ENCODE data around the gene LUZP1.

The LUZP1 gene

DNA sequence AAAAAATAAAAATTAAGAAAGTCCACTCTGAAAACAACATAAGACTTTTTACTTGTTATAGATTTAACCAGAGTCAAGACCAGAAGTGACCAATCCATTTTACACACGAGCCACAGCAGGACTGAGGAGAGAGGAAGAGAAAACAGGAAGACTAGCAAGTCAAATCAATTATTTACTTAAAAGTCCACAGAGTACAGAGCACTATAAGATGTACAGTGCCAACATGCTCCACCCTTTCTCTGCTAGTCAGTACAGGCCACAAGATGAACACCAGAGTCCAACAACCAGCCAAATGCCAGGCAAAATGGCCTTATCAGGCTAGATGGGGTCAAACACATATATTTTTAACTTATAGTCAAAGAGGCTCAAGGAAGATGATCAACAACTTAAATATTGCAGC is 19.5 kb downstream of the LUZP1 start:
- peak overlapping the region; percentile 77 for H3K27ac ChIP-seq
- no peak for DNase-seq (ENCODE audit: low spot score)
- POLR2A ChIA-PET (ENCODE audit: low non-redundant PET): no interaction called here
- CTCF ChIA-PET: interaction anchor here (0.6 kb wide), 1 partner anchor 192 kb away, joined by 6 read pairs; no protein-coding TSS in a partner anchor
- TF ChIP-seq, protein P1, sequence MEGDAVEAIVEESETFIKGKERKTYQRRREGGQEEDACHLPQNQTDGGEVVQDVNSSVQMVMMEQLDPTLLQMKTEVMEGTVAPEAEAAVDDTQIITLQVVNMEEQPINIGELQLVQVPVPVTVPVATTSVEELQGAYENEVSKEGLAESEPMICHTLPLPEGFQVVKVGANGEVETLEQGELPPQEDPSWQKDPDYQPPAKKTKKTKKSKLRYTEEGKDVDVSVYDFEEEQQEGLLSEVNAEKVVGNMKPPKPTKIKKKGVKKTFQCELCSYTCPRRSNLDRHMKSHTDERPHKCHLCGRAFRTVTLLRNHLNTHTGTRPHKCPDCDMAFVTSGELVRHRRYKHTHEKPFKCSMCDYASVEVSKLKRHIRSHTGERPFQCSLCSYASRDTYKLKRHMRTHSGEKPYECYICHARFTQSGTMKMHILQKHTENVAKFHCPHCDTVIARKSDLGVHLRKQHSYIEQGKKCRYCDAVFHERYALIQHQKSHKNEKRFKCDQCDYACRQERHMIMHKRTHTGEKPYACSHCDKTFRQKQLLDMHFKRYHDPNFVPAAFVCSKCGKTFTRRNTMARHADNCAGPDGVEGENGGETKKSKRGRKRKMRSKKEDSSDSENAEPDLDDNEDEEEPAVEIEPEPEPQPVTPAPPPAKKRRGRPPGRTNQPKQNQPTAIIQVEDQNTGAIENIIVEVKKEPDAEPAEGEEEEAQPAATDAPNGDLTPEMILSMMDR (conservative IDR thresholded peaks at IDR 0.05; ENCODE audit: low read depth): no peak

DNA sequence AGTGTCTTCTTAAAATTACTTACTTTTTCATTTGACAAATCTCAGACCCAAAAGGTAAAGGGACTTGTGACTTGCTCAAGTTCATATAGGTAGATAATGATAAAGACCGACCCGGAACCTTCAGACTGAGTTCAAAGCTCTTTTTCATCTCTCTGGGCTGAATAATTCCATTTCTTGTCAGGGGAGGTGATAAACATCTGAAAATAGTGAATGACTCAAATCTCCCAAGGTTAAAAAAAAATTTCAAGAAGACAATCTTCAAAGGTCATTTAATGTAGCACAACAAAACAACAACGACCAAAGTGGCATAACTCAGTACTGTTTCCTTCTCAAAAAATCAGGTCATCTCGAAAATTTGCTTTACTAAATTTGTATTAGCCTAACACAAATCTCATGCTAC is 20.6 kb downstream of the LUZP1 start:
- DNase-seq (ENCODE audit: low spot score): no peak
- CTCF ChIA-PET: no interaction called here
- POLR2A ChIA-PET (ENCODE audit: low non-redundant PET): no interaction called here
- TF ChIP-seq, protein P1 (conservative IDR thresholded peaks at IDR 0.05; ENCODE audit: low read depth): no peak
- no peak overlapping the region for H3K27ac ChIP-seq

DNA sequence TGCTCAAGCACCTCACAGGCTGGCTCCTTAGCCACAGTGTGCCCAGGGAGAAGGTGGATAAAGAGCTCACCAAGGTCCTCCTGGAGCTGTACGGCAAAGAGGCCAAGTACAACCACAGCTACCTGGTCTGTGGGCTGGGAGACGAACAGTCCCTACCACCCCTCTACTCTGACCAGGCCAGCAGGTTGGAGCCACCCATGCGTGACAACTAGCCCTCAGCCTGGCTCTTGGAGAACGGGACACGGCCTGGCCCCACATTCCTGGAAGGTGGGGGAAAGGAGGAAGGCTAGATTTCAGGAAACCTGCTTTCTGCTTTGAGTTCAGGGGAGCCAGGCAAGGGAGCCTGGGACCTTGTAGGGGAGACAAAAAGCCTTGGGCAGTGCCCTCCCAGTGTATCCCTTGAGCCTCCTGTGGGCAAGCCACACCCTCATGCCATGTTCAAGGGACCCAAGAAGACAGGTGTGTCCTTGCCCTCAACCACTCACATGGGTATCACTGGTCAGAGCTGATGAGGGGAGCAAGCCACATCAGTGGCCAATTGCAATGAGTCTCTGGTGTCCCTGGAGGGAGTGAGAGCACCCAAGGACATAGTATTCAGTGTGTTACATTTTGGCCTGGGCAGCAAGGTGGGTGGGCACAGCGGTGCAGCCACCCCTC is 27.6 kb downstream of the LUZP1 start:
- H3K27ac ChIP-seq: peak overlapping the region; percentile 53
- DNase-seq (ENCODE audit: low spot score): no peak
- ChIA-PET POLR2A (ENCODE audit: low non-redundant PET) (no interaction called here), CTCF (interaction anchor here (0.7 to 0.9 kb wide), 2 partner anchors 32 to 44 kb away, joined by 3 to 4 read pairs; no protein-coding TSS in a partner anchor)
- TF ChIP-seq, protein P1 (conservative IDR thresholded peaks at IDR 0.05; ENCODE audit: low read depth): no peak

DNA sequence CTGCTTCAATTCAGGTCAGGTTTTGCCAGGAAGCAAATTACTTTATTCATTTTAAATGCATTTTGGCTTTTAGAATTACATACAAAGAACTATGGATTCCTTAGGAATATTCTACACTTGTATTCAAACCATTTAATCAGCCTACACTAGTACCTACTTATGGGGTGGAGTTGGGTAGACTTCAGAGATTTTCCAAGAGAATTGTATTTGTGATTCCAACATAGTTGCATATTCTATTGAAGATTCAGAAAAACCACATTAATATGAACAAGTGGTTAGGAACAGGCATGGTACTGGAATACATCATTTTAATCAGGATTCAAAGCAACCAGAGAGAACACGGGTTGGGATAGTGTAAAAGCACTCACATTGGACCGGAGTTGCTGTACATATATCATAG is 33.4 kb downstream of the LUZP1 start:
- no peak for DNase-seq (ENCODE audit: low spot score)
- TF ChIP-seq, protein P1 (conservative IDR thresholded peaks at IDR 0.05; ENCODE audit: low read depth): no peak
- ChIA-PET CTCF (interaction anchor here (0.6 kb wide), 1 partner anchor 95 kb away, joined by 7 read pairs; no protein-coding TSS in a partner anchor), POLR2A (ENCODE audit: low non-redundant PET) (no interaction called here)
- H3K27ac ChIP-seq: no peak overlapping the region

DNA sequence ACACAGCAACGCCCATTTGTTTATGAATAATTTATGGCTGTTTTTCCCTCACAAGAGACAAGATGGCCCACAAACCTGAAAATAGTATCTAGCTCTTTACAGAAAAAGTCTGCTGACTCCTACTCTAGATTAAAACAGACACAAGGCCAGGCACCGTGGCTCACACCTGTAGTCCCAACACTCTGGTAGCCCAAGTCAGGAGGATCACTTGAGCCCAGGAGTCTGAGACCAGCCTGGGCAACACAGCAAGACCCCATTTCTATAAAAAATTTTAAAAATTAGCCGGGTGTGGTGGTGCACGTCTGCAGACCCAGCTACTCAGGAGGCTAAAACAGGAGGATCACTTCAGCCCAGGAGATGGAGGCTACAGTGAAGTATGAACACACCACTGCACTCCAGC is 34.6 kb downstream of the LUZP1 start:
- no peak for DNase-seq (ENCODE audit: low spot score)
- POLR2A ChIA-PET (ENCODE audit: low non-redundant PET): no interaction called here
- H3K27ac ChIP-seq: peak overlapping the region; percentile 25
- CTCF ChIA-PET: no interaction called here
- TF ChIP-seq, protein P1 (conservative IDR thresholded peaks at IDR 0.05; ENCODE audit: low read depth): no peak

DNA sequence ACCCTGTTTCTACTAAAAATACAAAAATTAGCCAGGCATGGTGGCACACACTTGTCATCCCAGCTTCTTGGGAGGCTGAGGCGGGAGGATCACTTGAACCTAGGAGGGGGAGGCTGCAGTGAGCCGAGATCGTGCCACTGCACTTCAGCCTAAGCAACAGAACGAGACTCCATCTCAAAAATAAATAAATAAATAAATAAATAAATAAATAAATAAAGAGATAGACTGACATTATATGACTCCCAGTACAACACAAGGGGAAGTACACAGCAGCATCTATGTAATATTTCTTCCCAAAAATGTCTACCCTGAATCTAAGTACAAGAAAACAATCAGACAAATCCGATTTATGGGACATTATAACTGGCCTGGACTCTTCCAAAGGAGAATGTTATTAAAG is 35.1 kb downstream of the LUZP1 start:
- DNase-seq (ENCODE audit: low spot score): no peak
- ChIA-PET POLR2A (ENCODE audit: low non-redundant PET) (no interaction called here), CTCF (no interaction called here)
- H3K27ac ChIP-seq: 0 out of 2 replicates have a peak overlapping the region, but pooled peaks have one; percentile 37
- TF ChIP-seq, protein P1 (conservative IDR thresholded peaks at IDR 0.05; ENCODE audit: low read depth): no peak
